SK-N-SH (cell line): ENCODE measurements around the gene GXYLT2. TPM values are rescaled to one million over a fixed set of nuclear protein-coding genes. Genes with fewer than 3 reads are reported as not detected.

ENCODE experiments used
- CTCF ChIA-PET: fragments of 300-600, 350-600 bp; formaldehyde crosslinking; extraction: SDS; loops from one replicate; lab custom pipeline; 2021; lab: Yijun Ruan, JAX
- POLR2A ChIA-PET: fragments of 350-600 bp; sonication (Branson Sonifier 250); formaldehyde crosslinking; extraction: SDS; loops from one replicate; lab custom pipeline; 2020; ENCODE audit warnings: antibody characterized with exemption, inconsistent platforms; lab: Yijun Ruan, JAX
- DNase-seq: peaks from one replicate; pipeline ENCODE4 v3.0.0; 2012
- H2AFZ ChIP-seq: fragments of 200-600 bp; sonication (generic); 2 replicates; pipeline ENCODE4 v1.8.1; 2016; ENCODE audit warnings: antibody characterized with exemption, mild to moderate bottlenecking, low read depth
- H3F3A ChIP-seq: fragments of 200-600 bp; sonication (generic); replicated peaks from 2 replicates; pipeline ENCODE3; 2016; ENCODE audit warnings: antibody characterized with exemption, mild to moderate bottlenecking; ENCODE audit not compliant: insufficient read depth
- H3K27ac ChIP-seq, 2 experiments: fragments of 200-500 bp in 1 of 2; fragments of 200-600 bp in 1 of 2; sonication (Bioruptor generic) in 1 of 2; sonication (generic), shearing (Covaris generic) in 1 of 2; 2 replicates each; pipeline versions ENCODE4 v1.5.1 to v1.6.1; 2014 to 2016; ENCODE audit warnings: low read depth in 2 of 2, inconsistent platforms in 1 of 2, low read length in 1 of 2, mild to moderate bottlenecking in 1 of 2, mixed read lengths in 1 of 2
- H3K27me3 ChIP-seq: fragments of 200-600 bp; sonication (generic), shearing (Covaris generic); 2 replicates; pipeline ENCODE4 v1.6.1; 2016; ENCODE audit warnings: mixed run types; ENCODE audit not compliant: insufficient read depth
- H3K36me3 ChIP-seq, 2 experiments: fragments of 200-500 bp in 1 of 2; fragments of 200-600 bp in 1 of 2; sonication (Bioruptor generic) in 1 of 2; sonication (generic) in 1 of 2; replicated peaks in 1 of 2; 2 replicates each; pipeline versions ENCODE3 to v1.5.1; 2014 to 2016; ENCODE audit warnings: low read length in 1 of 2, mild to moderate bottlenecking in 1 of 2; ENCODE audit not compliant: insufficient read depth in 2 of 2, control insufficient read depth in 1 of 2
- H3K4me1 ChIP-seq, 2 experiments: fragments of 200-500 bp in 1 of 2; fragments of 200-600 bp in 1 of 2; sonication (Bioruptor generic) in 1 of 2; sonication (generic), shearing (Covaris generic) in 1 of 2; 2 replicates each; pipeline versions ENCODE4 v1.5.1 to v1.6.1; 2014 to 2016; ENCODE audit warnings: low read depth in 1 of 2, low read length in 1 of 2, mixed run types in 1 of 2; ENCODE audit not compliant: insufficient read depth in 2 of 2, control insufficient read depth in 1 of 2
- H3K4me2 ChIP-seq: fragments of 200-600 bp; sonication (generic), shearing (Covaris generic); 2 replicates; pipeline ENCODE4 v1.6.1; 2017; ENCODE audit warnings: mixed run types
- H3K4me3 ChIP-seq, 2 experiments: fragments of 200-500 bp in 1 of 2; fragments of 200-600 bp in 1 of 2; sonication (Bioruptor generic) in 1 of 2; sonication (generic), shearing (Covaris generic) in 1 of 2; 2 replicates each; pipeline versions ENCODE4 v1.5.1 to v1.8.1; 2014 to 2016; ENCODE audit warnings: low read depth in 2 of 2, inconsistent platforms in 1 of 2, low read length in 1 of 2, mild to moderate bottlenecking in 1 of 2, mixed read lengths in 1 of 2, moderate library complexity in 1 of 2
- H3K79me2 ChIP-seq: fragments of 200-600 bp; sonication (generic); 2 replicates; pipeline ENCODE4 v1.8.1; 2017; ENCODE audit warnings: mild to moderate bottlenecking; ENCODE audit not compliant: insufficient read depth
- H3K9ac ChIP-seq: fragments of 200-600 bp; sonication (generic); 2 replicates; pipeline ENCODE4 v1.6.1; 2017; ENCODE audit warnings: mixed run types
- H3K9me2 ChIP-seq: fragments of 200-600 bp; sonication (generic); 2 replicates; pipeline ENCODE4 v1.6.1; 2017; ENCODE audit warnings: mixed run types
- H3K9me3 ChIP-seq: fragments of 200-600 bp; sonication (generic); 2 replicates; pipeline ENCODE4 v1.6.1; 2017; ENCODE audit warnings: mixed run types, mild to moderate bottlenecking, moderate library complexity
- H4K20me1 ChIP-seq: fragments of 200-600 bp; sonication (generic); 2 replicates; pipeline ENCODE4 v1.6.1; 2017; ENCODE audit warnings: mild to moderate bottlenecking, mixed run types; ENCODE audit not compliant: insufficient read depth
- ELF1 ChIP-seq: IDR thresholded peaks from 2 replicates; pipeline ENCODE4 v1.4.0; 2012
- EZH2phosphoT487 ChIP-seq: fragments of 200-600 bp; sonication (generic); IDR thresholded peaks from 2 replicates; pipeline ENCODE4 v1.6.1; 2017; ENCODE audit warnings: low read depth, mixed run types, mild to moderate bottlenecking, antibody characterized with exemption, moderate library complexity, borderline replicate concordance
- FOSL2 ChIP-seq: IDR thresholded peaks from 2 replicates; pipeline ENCODE4 v1.4.0; 2012; ENCODE audit warnings: low read depth, mild to moderate bottlenecking, moderate library complexity, borderline replicate concordance
- FOXM1 ChIP-seq: IDR thresholded peaks from 2 replicates; pipeline ENCODE4 v1.4.0; 2012; ENCODE audit warnings: low read depth, mild to moderate bottlenecking
- GABPA ChIP-seq: IDR thresholded peaks from 2 replicates; pipeline ENCODE4 v1.4.0; 2012; ENCODE audit warnings: low read depth, mild to moderate bottlenecking
- IRF3 ChIP-seq: fragments of 150-350 bp; IDR thresholded peaks from 2 replicates; pipeline ENCODE4 v1.6.1; 2016; ENCODE audit warnings: mild to moderate bottlenecking, low read depth, low read length
- MXI1 ChIP-seq: IDR thresholded peaks from 2 replicates; pipeline ENCODE4 v1.6.1; 2012; ENCODE audit warnings: mild to moderate bottlenecking, low read depth, low read length, improper control_type of control experiment
- NFIC ChIP-seq: IDR thresholded peaks from 2 replicates; pipeline ENCODE4 v1.4.0; 2012; ENCODE audit warnings: borderline replicate concordance
- RAD21 ChIP-seq: IDR thresholded peaks from 2 replicates; pipeline ENCODE4 v1.6.1; 2012; ENCODE audit warnings: mild to moderate bottlenecking, low read length
- REST ChIP-seq: IDR thresholded peaks from 2 replicates; pipeline ENCODE4 v1.6.1; 2012; ENCODE audit warnings: mild to moderate bottlenecking, low read depth, low read length, moderate library complexity
- RXRA ChIP-seq: IDR thresholded peaks from 2 replicates; pipeline ENCODE4 v1.4.0; 2012; ENCODE audit warnings: low read depth, mild to moderate bottlenecking, borderline replicate concordance
- SMC3 ChIP-seq: IDR thresholded peaks from 2 replicates; pipeline ENCODE4 v1.6.1; 2012; ENCODE audit warnings: low read depth, low read length, improper control_type of control experiment
- TAF1 ChIP-seq: IDR thresholded peaks from 2 replicates; pipeline ENCODE4 v1.6.1; 2012; ENCODE audit warnings: low read depth, mild to moderate bottlenecking, low read length, moderate library complexity, borderline replicate concordance
- TEAD4 ChIP-seq: IDR thresholded peaks from 2 replicates; pipeline ENCODE4 v1.4.0; 2012; ENCODE audit warnings: mild to moderate bottlenecking, borderline replicate concordance; ENCODE audit not compliant: insufficient read depth
- WGBS: methylation state at CpG from one replicate; pipeline ENCODE4 v1.1.6; 2017; ENCODE audit warnings: low lambda C conversion rate; 5-methylcytosine and 5-hydroxymethylcytosine counted together
- polyA plus RNA-seq, 3 experiments: library from polyadenylated mRNA; depleted of rRNA; stranded (reverse); fragments of >200 nt; gene quantifications; 2 replicates each; pipeline ENCODE4 v1.2.3, GENCODE V29; 2012
- TF ChIP-seq, protein P1 (sequence below): IDR thresholded peaks from 2 replicates; pipeline ENCODE4 v1.4.0; 2012; ENCODE audit warnings: low read depth, borderline replicate concordance
- TF ChIP-seq, protein P2 (sequence below): fragments of 200-600 bp; sonication (generic); IDR thresholded peaks from 2 replicates; pipeline ENCODE4 v1.6.1; 2017; ENCODE audit warnings: antibody characterized with exemption, mild to moderate bottlenecking, moderate library complexity

Gene GXYLT2
- polyA plus RNA-seq, 1 of the 3 experiments (the other 2 are of a cell fraction), result 9.1 TPM

- WGBS, result 97% methylated on average over 2 of the region's 2 CpGs
- ChIA-PET CTCF (interaction anchor here (1.1 kb wide), 1 partner anchor 46 kb away, joined by 4 read pairs; no protein-coding TSS in a partner anchor), POLR2A (no interaction called here)
- Histone ChIP-seq H3K9ac (no peak overlapping the region), H3K36me3 (peaks cover 3 to 18% of the 10 kb centered on the region in 2 experiments), H2AFZ (no peak overlapping the region), H3F3A (no peaks in the 10 kb centered on the region), H3K9me3 (no peaks in the 10 kb centered on the region), H3K4me1 (no peaks in the 10 kb centered on the region), H3K9me2 (no peaks in the 10 kb centered on the region), H3K4me3 (no peak overlapping the region), H3K27ac (no peak overlapping the region), H3K79me2 (no peaks in the 10 kb centered on the region), H3K4me2 (no peak overlapping the region), H3K27me3 (no peaks in the 10 kb centered on the region), H4K20me1 (no peaks in the 10 kb centered on the region)
- TF ChIP-seq RAD21, result no peak
- TF ChIP-seq RXRA, result no peak
- no peak for TF ChIP-seq TEAD4
- no peak for TF ChIP-seq REST
- TF ChIP-seq ELF1, result no peak
- no peak for TF ChIP-seq SMC3
- no peak for TF ChIP-seq FOXM1
- TF ChIP-seq FOSL2, result no peak
- TF ChIP-seq EZH2phosphoT487, result no peak
- no peak for TF ChIP-seq IRF3
- TF ChIP-seq MXI1, result no peak
- TF ChIP-seq, protein P1, sequence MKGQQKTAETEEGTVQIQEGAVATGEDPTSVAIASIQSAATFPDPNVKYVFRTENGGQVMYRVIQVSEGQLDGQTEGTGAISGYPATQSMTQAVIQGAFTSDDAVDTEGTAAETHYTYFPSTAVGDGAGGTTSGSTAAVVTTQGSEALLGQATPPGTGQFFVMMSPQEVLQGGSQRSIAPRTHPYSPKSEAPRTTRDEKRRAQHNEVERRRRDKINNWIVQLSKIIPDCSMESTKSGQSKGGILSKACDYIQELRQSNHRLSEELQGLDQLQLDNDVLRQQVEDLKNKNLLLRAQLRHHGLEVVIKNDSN, result no peak
- no peak for TF ChIP-seq NFIC
- TF ChIP-seq, protein P2, sequence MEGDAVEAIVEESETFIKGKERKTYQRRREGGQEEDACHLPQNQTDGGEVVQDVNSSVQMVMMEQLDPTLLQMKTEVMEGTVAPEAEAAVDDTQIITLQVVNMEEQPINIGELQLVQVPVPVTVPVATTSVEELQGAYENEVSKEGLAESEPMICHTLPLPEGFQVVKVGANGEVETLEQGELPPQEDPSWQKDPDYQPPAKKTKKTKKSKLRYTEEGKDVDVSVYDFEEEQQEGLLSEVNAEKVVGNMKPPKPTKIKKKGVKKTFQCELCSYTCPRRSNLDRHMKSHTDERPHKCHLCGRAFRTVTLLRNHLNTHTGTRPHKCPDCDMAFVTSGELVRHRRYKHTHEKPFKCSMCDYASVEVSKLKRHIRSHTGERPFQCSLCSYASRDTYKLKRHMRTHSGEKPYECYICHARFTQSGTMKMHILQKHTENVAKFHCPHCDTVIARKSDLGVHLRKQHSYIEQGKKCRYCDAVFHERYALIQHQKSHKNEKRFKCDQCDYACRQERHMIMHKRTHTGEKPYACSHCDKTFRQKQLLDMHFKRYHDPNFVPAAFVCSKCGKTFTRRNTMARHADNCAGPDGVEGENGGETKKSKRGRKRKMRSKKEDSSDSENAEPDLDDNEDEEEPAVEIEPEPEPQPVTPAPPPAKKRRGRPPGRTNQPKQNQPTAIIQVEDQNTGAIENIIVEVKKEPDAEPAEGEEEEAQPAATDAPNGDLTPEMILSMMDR, result no peak
- no peak for TF ChIP-seq TAF1
- no peak for TF ChIP-seq GABPA
- no peak for DNase-seq
Measured at GRCh38 chr3:72970942-72971341, 83.1 kb downstream of the GXYLT2 start.
